Activated CD4-positive, CD25-positive, alpha-beta regulatory T cell treated with anti-CD3 and anti-CD28 coated beads, Interleukin-2, amount 50 U/mL, for 24 hours (primary cell): ENCODE results near the gene WASHC2A.
"Not testable (repeated sequence)": the region's sequence is repeated elsewhere in the genome, so short reads cannot be mapped to it uniquely, and the experiment has no call there.

Experiments
- ATAC-seq, 2 donors: fragments of 150-1000 bp; cut with Tn5 transposase; one replicate each; pipeline ENCODE4 v1.10.0; 2021; ENCODE audit warnings: mild to moderate bottlenecking in 1 of 2, moderate library complexity in 1 of 2

Gene WASHC2A

DNA sequence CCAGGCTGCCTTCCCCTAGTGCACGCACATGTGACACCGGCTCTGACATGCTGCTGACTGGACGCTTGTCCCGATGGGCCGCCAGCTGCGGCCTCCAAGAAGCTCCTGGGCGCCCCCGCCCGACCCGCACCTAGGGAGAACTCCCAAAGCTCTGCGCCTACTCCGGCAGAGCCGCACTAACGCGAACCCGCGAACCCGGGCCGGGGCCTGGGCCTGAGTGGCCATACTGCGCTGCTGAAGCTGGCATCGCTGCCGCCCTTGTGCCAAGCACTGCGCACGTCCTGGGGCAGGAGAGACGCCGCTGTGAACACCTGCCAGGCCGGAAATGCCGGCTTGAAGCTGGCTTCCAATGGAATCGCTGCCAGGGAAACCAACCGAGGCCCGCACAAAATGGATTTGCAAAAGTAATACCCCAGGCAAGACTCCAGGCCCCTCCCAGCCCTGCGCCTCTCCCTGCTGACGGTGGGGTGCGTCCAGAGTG, 85.1 kb downstream of the WASHC2A start:
- ATAC-seq = no peak

DNA sequence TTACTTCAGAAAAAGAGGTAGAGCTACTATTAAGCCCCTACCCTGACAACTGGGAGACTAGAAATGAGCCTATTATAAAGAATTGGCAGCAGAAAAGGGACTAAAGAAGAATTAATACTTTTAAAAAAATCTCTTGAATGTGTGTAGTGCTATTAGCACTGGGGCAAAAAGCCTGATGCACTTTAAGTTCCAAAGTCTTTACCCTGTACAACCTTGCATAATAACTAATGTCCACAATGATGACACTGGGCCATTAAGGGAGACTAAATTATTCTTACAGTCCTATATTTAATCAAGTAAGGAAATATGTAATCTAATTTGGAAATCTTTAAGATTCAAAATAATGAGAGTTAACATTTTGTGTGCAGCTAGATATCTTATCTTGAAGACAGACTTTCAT, 90.1 kb downstream of the WASHC2A start:
- ATAC-seq = not testable (repeated sequence)

DNA sequence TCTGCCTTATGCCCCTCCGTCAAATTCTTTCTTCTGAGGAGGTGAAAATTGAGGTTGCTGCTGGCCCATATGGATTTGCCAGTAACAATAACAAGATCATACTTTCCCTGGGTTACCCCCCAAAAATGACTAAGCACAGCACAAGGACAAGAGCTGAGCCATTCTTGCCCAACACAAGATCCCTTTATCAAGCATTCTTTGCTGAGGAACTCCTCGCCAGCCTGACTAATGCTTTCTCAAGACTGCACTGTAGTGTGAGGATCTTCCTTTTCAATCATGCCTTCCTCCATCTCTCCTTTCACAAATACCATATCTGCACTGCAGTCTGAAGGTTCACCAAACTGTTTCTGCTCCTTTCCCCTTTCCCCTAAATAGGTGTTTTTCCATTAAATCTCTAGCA, 92.1 kb downstream of the WASHC2A start:
- ATAC-seq = not testable (repeated sequence)

DNA sequence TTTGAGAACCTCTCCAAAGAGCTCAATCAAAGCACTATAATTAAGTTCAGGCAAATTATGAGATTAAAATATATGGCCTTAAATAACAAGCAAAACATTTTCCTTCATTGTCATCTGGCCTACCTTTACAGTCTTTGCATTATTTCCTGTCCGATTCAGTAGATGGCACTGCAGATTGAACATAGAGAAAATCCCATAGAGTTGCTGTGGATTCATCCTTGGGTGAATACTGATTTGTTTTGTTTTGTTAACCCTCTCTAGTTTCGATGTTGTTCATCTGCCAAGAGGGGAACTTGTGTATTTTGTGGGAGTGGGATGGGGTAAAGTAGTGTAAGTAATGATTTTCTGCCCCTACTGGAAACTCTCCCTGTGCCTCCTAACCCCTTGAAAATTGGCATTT, 97.3 kb downstream of the WASHC2A start:
- not testable (repeated sequence) for ATAC-seq

DNA sequence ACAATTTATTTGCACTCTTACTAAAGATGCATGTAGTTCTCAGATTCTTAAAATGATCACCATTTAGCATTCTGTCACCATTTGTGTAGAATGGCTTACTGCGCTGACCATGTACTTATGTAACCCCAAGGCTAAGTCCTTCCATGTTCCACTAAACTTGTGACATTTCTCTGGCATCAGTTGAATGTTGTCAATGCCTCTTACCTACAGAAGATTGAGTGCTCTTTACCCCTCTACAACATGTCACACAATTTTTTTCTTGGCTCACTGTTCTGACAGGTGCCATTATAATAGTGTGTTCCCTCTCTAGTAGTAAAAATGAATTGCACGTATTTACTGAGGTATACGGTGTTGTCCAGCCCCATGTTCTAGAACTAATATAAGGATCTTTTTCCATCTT, 100.1 kb downstream of the WASHC2A start:
- ATAC-seq = not testable (repeated sequence)

DNA sequence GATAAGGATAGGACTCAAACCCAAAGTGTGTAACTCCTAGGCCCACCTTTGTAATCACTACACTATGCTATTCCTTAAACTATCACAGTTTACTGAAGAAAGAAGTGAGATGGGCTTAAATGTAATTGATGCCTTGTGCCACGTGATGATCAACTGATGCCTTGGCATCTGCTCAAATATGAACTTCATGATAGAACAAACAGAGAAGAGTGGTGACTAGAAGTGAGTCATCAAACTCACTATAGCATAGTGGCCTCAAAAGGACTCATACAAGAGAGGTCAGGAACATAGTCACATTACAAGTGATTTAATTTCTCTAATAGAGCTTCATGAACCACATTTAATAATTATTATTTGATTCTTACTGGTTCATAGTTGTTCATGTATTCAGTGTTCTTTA, 101.8 kb downstream of the WASHC2A start:
- ATAC-seq = not testable (repeated sequence)

DNA sequence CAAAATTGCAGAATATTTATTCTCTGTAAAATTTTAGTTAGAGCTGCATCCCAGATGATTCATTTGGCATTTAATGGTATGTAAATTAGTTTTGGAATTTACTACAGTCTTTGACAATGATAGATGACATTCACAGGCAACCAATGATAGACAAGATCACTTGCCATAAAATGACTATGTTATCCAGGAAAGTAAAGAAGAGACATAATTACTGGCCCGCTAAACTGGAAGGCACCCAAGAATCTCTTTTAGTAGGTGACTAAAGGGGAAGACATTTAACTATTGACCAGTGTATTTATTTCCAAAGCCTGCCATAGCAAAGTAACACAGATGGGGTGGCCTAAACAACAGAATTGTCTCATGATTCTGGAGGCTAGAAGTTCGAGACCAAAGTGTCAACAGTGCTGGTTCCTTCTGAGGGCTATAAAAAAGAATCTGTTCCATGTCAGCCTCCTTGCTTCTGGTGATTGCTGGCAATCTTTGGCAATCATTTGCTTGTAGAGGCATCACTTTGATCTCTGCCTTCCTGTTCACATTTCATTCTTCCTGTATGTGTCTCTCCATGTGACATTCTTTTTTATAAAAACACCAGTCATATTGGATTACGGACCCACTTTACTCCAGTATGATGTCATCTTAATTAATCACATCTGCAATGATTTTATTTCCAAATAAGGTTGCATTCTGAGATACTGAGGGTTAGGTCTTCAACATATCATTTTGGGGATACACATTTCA, 107.2 kb downstream of the WASHC2A start:
- ATAC-seq = not testable (repeated sequence)
